PC-9 (cell line): Measurements from ENCODE around the gene GPC5. TPM values are rescaled to one million over a fixed set of nuclear protein-coding genes. Genes with fewer than 3 reads are reported as not detected.

Experiments used
- BruUV-seq: library from RNA; stranded (reverse); fragments of 400-500 nt; replicated peaks from 2 replicates; lab custom pipeline; 2021; lab: Mats Ljungman, UMichigan
- CTCF ChIA-PET: fragments of 300-600 bp; sonication (Branson Sonifier 250); formaldehyde crosslinking; loops from one replicate; lab custom pipeline; 2022; ENCODE audit warnings: antibody characterized with exemption; lab: Charles Lee
- POLR2A ChIA-PET: fragments of 300-600 bp; sonication (Branson Sonifier 250); formaldehyde crosslinking; loops from one replicate; lab custom pipeline; 2022; ENCODE audit warnings: antibody characterized with exemption; ENCODE audit not compliant: unreplicated experiment; lab: Charles Lee
- DNase-seq, 2 experiments: peaks; one replicate each; pipeline versions ENCODE4 v3.0.0 to v3.0.0-alpha.2; 2015 to 2022; ENCODE audit warnings: mixed read lengths in 1 of 2
- H2AFZ ChIP-seq: fragments of 200-600 bp; sonication (generic); 2 replicates; pipeline ENCODE4 v1.8.1; 2017; ENCODE audit warnings: antibody characterized with exemption
- H3F3A ChIP-seq: fragments of 200-600 bp; sonication (generic); 2 replicates; pipeline ENCODE4 v1.8.1; 2017; ENCODE audit warnings: antibody characterized with exemption, mild to moderate bottlenecking, low read depth; ENCODE audit not compliant: insufficient read depth
- H3K27ac ChIP-seq: fragments of 200-600 bp; sonication (generic); 2 replicates; pipeline ENCODE4 v1.6.1; 2016; ENCODE audit warnings: mixed run types
- H3K27me3 ChIP-seq: fragments of 200-600 bp; sonication (generic); 2 replicates; pipeline ENCODE4 v1.6.1; 2016; ENCODE audit warnings: low read depth, mixed run types; ENCODE audit not compliant: insufficient read depth
- H3K36me3 ChIP-seq: fragments of 200-600 bp; sonication (generic); 2 replicates; pipeline ENCODE4 v1.6.1; 2016; ENCODE audit warnings: low read depth, mixed run types
- H3K4me1 ChIP-seq: fragments of 200-600 bp; sonication (generic); replicated peaks from 2 replicates; pipeline ENCODE4 v1.6.1; 2016; ENCODE audit warnings: mixed run types; ENCODE audit not compliant: insufficient read depth
- H3K4me2 ChIP-seq: fragments of 200-600 bp; sonication (generic); 2 replicates; pipeline ENCODE4 v1.6.1; 2017; ENCODE audit warnings: mixed run types
- H3K4me3 ChIP-seq: fragments of 200-600 bp; sonication (generic); 2 replicates; pipeline ENCODE4 v1.6.1; 2016; ENCODE audit warnings: mixed run types
- H3K79me2 ChIP-seq: fragments of 200-600 bp; sonication (generic); 2 replicates; pipeline ENCODE4 v1.6.1; 2017; ENCODE audit warnings: low read depth, mixed run types
- H3K9me2 ChIP-seq: fragments of 200-600 bp; sonication (generic); 2 replicates; pipeline ENCODE4 v1.8.1; 2017; ENCODE audit warnings: mild to moderate bottlenecking; ENCODE audit not compliant: insufficient read depth
- H3K9me3 ChIP-seq: fragments of 200-600 bp; sonication (generic); 2 replicates; pipeline ENCODE4 v1.8.1; 2016; ENCODE audit warnings: low read depth; ENCODE audit not compliant: insufficient read depth
- H4K20me1 ChIP-seq: fragments of 200-600 bp; sonication (generic); 2 replicates; pipeline ENCODE4 v1.8.1; 2017; ENCODE audit not compliant: insufficient read depth
- CTCF ChIP-seq: fragments of 200-600 bp; sonication (generic); conservative IDR thresholded peaks from 2 replicates; pipeline ENCODE4 v1.6.1; 2017; ENCODE audit warnings: mixed run types, antibody characterized with exemption, mild to moderate bottlenecking, moderate library complexity
- EZH2 ChIP-seq: fragments of 200-600 bp; sonication (generic); IDR thresholded peaks from 2 replicates; pipeline ENCODE4 v1.8.0; 2017; ENCODE audit warnings: antibody characterized with exemption, low read depth
- intact Hi-C: fragments of 100-400 bp; cut with micrococcal nuclease; formaldehyde crosslinking; loops from one replicate; pipeline ENCODE4 v1.10.0; 2022; ENCODE audit not compliant: unreplicated experiment
- total RNA-seq: library from RNA; stranded (reverse); gene quantifications from 2 replicates; pipeline ENCODE4 v1.2.3, GENCODE V29; 2021

GPC5 gene
- total RNA-seq, 1 experiment from 2014 or later, result not detected

GRCh38 chr13:92172191-92172590, 773.8 kb downstream of the GPC5 start:
- no peaks in the 10 kb centered on the region for H3K27me3 ChIP-seq
- no peaks in the 10 kb centered on the region; the same call in 1 of the 2 replicates for H3K9me2 ChIP-seq
- no peaks in the 10 kb centered on the region for H3K36me3 ChIP-seq
- no peaks in the 10 kb centered on the region for H3F3A ChIP-seq
- H3K27ac ChIP-seq, result no peak overlapping the region
- intact Hi-C loops, result no loop called here
- no peaks in the 10 kb centered on the region for H4K20me1 ChIP-seq
- no TSS peak for BruUV-seq
- no peak overlapping the region for H3K4me3 ChIP-seq
- H3K4me1 ChIP-seq, result no peaks in the 10 kb centered on the region
- H3K9me3 ChIP-seq, result no peaks in the 10 kb centered on the region
- TF ChIP-seq EZH2 (no peak), CTCF (no peak)
- no peak overlapping the region for H2AFZ ChIP-seq
- POLR2A ChIA-PET, result no interaction called here
- no peak for DNase-seq
- H3K4me2 ChIP-seq, result no peak overlapping the region
- no peaks in the 10 kb centered on the region for H3K79me2 ChIP-seq
- CTCF ChIA-PET, result no interaction called here

- intact Hi-C loops, result no loop called here
- H3K9me3 ChIP-seq, result no peaks in the 10 kb centered on the region
- no peak for DNase-seq
- H3K4me3 ChIP-seq, result no peak overlapping the region
- H2AFZ ChIP-seq, result no peak overlapping the region
- H3K36me3 ChIP-seq, result no peaks in the 10 kb centered on the region
- H3K27ac ChIP-seq, result no peak overlapping the region
- no TSS peak for BruUV-seq
- H4K20me1 ChIP-seq, result no peaks in the 10 kb centered on the region
- H3K27me3 ChIP-seq, result no peaks in the 10 kb centered on the region
- no peaks in the 10 kb centered on the region for H3K4me1 ChIP-seq
- CTCF ChIA-PET, result no interaction called here
- no peaks in the 10 kb centered on the region for H3K79me2 ChIP-seq
- H3K9me2 ChIP-seq, result no peaks in the 10 kb centered on the region; the same call in 1 of the 2 replicates
- no peak overlapping the region for H3K4me2 ChIP-seq
- TF ChIP-seq EZH2 (no peak), CTCF (no peak)
- no peaks in the 10 kb centered on the region for H3F3A ChIP-seq
- POLR2A ChIA-PET, result no interaction called here
These were observed 774.8 kb downstream of the GPC5 start for GRCh38 chr13:92173254-92173653.

GRCh38 chr13:92175330-92175729, 776.9 kb downstream of the GPC5 start:
- no TSS peak for BruUV-seq
- DNase-seq, result no peak
- Histone ChIP-seq H3K4me1 (no peaks in the 10 kb centered on the region), H3K9me3 (no peaks in the 10 kb centered on the region), H3F3A (no peaks in the 10 kb centered on the region), H3K27me3 (no peaks in the 10 kb centered on the region), H3K9me2 (no peaks in the 10 kb centered on the region), H3K27ac (no peak overlapping the region), H4K20me1 (no peaks in the 10 kb centered on the region), H3K4me2 (no peak overlapping the region), H3K4me3 (no peak overlapping the region), H3K36me3 (no peaks in the 10 kb centered on the region), H2AFZ (no peak overlapping the region), H3K79me2 (no peaks in the 10 kb centered on the region)
- TF ChIP-seq CTCF (no peak; the same call in 1 of the 2 replicates), EZH2 (no peak)
- intact Hi-C loops, result no loop called here
- POLR2A ChIA-PET, result no interaction called here
- CTCF ChIA-PET, result no interaction called here
